NOMO-1 treated with dmso at 0.1 percent for 144 hours (cell line): ENCODE results near the gene PLEKHO1.

Experiments used
- DNase-seq: peaks from one replicate; lab custom pipeline; 2025; ENCODE audit not compliant: unreplicated experiment; lab: John Stamatoyannopoulos, UW

Gene PLEKHO1

DNA sequence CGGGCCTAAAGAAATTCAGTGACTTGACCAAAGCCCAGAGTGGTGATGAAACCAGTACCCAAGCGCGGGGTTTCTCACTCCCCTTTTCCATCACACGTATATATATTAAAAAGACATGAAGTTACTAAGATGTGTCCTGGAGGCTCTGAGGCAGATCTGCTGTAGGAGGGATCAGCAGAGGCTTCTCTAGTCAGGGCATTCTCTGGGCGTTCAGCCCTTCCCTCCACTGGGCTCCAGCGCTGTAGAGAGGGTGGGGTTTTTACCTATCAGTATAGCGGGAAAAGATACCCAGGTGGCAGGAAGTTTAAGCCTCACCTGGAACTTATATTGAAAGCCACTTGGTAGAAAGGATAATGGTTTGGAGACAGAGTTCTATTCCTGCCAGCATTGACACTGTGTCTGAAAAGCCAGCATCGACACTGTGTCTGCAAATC is 862 bp upstream of the PLEKHO1 start:
- no peak for DNase-seq

- no peak for DNase-seq
Measured at GRCh38 chr1:150150133-150151021, 661 bp downstream of the PLEKHO1 start.

DNA sequence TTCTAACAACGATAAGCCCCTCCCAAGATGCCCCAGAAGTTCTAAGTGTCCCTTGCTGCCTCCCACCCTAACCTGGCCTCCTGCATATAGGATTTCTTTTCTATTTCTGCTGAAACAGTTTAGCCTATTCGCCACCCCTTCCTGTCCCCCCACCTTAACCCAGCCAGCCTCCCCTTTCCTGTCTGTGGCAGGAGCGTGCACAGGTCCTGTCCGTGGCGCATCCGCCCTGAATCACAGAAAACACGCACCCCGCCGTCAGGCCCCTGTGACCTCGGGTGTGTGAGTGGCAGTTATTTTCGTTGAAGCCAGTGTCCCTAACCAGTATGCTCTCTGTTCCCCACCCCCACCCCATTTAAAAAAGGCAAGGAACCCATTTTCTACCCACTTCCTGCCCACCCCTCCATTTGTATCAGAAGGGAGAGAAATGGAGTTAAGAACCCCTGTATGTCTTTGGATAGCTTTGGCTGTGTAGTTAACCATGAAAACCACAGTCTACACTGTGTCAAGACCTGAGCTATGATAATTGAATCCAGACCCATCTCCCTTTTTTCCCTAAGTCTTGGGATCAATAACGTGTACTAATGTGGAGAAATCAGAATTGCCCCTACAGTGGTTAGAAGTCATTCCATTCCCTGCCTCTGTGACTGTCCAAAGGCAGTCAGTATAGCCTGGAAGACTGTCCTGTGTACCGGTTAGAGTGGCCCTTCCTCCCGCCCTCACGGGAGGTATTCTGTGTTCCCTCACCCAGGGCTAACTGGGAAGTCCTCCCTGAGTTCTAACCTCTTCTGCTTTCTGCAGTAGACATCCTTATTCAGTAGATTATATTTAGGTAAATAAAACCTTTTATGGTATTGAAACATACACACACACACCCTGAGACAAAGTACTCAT is 1.8 kb downstream of the PLEKHO1 start:
- no peak for DNase-seq

DNA sequence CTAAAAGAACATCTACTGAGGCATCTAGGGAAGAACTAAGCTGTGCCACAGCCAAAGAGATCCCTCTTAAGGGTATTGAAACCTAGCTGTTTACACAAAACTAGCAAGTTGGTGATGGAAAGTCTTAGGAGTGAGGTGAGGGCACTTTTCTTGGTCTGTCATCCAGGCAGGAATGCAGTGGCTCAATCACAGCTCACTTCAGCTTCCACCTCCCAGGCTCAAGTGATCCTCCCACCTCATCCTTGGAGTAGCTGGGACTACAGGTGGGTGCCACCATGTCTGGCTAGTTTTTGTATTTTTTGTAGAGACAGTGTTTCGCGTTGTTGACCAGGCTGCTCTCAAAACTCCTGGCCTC is 2.4 kb downstream of the PLEKHO1 start:
- no peak for DNase-seq

DNA sequence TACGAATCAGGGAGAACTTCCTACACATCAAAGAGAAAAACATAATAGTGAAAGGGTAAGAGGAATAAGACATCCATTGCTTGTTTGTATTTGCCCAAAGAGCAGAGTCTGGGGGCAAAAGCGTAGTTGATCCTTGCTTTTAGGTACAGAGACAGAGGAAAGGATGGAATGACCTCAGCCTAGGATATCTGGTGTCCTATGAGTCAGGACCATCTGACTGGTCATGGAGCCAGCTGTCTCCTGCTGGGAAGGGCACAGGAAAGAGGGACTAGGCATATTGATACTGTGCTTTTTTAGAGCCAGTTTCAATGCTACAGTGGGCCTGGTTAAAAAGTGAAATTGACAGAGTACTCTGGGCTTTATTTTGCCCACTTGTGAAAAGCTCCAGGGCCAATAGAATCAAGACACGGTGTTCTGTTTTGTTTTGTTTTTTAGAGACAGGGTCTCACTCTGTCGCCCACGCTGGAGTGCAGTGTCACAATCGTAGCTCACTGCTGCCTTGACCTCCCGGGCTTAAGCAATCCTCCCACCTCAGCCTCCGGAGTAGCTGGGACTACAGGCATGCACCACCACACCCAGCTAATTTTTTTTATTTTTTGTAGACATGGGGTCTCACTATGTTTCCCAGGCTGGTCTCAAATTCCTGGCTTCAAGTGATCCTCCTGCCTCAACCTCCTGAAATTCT is 3.2 kb downstream of the PLEKHO1 start:
- DNase-seq, result no peak

GRCh38 chr1:150154143-150154542 is 4.4 kb downstream of the PLEKHO1 start:
- DNase-seq, result no peak

DNA sequence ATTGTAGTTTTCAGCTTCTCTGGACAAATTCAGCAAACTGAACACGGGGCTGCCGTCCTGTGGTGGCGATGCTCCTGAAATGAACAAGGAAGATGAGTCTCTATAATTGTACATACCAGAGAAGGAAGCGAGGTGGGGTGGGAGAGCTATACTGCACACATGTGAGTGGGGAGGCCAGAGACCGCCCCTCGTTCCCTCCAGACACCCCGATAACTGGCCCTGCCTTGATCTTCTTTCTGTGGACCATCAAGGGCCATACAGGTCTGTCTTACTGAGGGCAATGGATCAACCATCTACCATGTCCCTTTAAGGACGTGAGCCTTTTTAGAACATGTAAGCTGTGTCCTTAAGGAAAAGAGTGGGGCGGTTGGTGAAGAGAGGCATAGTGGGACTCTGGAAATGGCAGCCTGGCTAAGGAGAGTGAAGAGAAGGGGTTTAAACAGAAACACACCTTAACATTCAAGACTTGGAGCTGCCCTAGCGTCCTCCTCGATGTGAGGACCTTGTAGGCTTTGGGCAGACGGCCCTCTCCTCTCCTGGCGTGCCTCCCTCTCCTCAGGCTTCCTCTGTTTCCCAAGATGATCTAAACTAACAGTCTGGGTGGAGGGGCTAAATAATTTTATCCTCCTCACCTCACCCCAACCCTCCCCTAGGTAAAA is 5.8 kb downstream of the PLEKHO1 start:
- no peak for DNase-seq

DNA sequence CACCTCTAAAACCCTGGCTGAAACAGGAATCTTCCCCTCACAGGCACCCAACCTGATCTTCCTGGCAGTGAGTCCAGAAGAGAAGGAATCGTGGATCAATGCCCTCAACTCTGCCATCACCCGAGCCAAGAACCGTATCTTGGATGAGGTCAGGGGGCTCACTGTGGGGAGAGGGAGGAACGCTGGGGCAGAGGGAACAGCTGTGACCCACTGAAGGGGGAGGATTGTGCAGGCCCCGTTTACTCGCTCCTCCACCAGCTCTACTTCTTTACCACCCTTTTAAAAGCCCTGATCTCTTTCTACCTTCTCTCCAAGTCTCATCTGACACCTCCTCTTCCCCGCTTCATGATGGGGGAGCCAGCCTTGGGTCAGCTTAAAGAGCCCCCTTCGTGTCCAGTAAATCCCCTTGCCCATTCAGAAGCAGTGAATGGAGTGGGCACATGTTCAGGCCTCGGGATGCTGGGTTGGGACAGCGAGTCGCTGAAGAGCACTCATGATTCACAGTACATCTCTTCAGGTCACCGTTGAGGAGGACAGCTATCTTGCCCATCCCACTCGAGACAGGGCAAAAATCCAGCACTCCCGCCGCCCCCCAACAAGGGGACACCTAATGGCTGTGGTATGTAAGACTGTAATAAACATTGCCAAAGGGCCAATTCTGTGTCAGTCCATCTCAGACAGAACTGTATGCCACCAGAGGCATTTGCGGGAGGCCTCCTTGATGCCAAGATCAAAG is 7.3 kb downstream of the PLEKHO1 start:
- DNase-seq, result no peak

- DNase-seq, result peak; percentile 55
Measured at GRCh38 chr1:150159550-150159949, 9.8 kb downstream of the PLEKHO1 start.

DNA sequence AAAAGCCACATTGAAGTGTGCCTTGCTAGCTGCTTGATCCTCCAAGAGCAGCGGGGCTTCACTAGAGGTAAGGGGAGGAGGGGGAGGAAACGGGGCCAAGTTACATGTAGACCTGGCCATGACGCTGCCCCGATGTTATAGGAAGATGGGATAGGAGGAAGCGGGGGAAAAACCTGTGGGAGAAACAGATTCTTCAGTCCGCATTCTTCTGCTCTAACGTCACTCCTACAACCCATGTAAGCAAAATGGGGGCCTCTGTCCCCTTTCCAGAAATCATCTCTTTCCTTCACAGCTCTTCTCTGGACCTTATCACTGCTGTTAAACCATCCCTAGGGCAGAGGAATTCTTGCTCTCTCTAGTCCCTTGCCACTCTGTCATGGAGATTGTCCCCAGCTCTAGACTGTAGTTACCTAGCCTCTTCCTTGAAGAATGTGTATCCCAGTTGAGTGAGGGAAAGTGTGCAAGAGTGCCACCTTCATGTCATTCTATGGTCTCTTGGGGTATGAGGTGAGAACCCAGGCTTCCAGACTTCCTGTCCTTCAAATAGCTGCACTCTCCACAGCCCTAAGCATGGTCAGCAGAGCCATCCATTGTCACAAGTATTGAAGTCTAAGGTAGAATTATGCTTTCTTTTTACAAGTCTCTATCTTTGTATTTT is 11.4 kb downstream of the PLEKHO1 start:
- DNase-seq, result no peak

DNA sequence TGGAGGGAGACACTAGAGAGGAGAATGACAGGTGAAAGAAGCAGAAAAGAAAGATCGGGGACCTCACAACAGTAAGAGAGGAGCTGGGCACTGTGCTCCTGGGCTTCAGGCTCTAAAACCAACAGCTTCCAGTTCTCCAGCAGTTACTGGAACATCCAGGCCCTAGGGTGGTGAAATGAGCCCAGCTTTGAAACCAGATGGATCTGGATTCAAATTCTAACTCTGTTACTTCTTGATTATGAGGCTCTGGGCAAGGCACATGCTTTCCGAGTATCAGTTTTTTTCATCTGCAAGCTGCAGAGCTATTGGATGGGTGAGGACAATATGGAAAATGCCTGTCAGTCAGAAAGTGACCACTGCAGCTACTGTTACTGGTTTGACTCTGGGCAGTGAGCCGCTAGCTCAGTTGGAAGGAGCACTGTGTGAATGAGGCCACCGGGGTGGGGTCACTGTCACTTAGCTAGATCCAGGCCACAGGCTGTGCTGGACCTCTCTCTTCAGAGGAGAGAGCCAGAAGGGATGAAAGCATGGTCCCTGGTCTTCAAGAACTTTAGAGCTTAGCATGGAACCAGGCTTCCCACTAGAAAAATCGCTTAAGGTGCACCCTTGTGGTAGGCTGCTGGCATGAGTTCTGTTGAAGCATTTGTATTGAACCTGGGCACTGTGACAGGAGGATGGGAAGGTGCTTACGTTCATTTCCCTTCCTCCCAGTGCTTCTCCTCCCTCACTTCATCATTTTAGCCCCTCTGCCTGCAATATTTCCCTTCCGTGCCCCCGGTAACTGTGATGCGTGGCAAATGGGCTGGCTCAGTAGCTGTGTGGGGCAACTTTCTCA is 12.2 kb downstream of the PLEKHO1 start:
- DNase-seq, result no peak

DNA sequence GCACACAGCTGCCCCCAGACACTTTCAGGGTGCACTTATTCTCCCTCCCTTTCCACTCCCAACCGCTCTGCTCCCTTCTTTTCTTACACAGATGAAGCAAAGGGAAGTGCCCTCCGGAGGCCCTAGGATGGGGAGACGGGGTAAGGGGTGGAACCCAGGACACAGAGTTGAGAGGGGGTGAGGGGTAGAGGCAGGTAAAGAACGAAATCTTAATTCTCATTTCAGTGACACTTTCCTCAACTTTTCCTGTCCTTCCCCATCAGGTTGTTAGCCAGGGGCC is 12.8 kb downstream of the PLEKHO1 start:
- DNase-seq, result no peak

DNA sequence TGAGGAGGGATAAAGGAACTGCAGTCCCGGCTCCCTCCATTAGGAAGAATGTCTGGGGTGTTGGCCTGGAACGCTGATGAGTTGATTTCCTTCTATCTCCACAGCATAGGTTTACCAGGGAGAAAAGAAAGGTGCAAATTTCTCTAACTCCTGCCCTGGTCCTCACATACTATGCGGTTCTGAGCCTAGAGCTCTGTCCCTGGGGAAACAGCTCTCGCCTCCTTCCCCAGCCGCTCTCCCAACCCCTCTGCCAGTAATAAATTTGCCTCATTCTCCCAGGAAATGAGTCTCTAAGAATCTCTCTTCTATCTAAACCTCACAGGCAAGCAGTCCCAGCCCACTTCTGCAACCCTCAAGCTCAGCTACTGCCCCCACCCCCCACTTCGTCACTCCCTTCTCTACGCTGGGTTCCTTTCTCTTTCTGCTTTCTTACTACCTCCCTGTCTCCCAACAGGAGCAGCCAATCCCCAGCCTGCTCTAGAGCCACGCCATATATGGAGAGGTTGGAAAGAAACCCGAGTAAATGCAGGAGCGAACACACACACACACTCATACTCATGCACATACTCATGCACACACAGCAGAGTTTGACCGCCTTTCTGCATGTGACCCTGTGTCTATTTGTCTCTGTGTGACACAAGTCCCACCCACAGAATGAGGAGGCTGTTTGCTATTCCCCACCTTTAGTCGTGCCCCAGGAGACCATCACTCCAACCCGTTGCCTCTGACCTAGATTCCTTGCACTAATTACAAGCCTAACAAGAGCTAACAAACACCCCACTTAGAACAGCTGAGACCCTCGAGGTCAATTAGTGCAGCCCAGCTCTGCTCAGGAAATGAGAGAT is 13.4 kb downstream of the PLEKHO1 start:
- DNase-seq, result no peak

DNA sequence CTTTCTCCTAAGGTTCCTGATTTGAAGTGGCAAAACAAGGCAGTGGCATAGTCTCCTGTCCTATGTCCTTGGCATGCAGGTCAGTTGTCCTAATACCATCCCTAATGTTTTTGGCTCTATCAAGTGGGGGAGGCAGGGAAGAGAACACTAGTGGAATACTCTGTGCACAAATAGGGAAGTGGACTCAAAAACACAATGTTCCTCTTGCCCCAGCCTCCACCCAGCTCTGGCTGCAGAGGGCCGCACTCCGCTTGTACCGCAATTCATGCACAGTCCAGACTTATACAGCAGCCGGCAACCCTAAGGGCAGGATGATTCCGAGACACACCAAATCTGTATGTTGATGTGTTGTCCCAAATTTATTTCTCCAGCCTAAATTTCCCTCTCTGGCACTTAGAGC is 14.5 kb downstream of the PLEKHO1 start:
- DNase-seq, result no peak

GRCh38 chr1:150164779-150165178 is 15.1 kb downstream of the PLEKHO1 start:
- DNase-seq, result no peak

DNA sequence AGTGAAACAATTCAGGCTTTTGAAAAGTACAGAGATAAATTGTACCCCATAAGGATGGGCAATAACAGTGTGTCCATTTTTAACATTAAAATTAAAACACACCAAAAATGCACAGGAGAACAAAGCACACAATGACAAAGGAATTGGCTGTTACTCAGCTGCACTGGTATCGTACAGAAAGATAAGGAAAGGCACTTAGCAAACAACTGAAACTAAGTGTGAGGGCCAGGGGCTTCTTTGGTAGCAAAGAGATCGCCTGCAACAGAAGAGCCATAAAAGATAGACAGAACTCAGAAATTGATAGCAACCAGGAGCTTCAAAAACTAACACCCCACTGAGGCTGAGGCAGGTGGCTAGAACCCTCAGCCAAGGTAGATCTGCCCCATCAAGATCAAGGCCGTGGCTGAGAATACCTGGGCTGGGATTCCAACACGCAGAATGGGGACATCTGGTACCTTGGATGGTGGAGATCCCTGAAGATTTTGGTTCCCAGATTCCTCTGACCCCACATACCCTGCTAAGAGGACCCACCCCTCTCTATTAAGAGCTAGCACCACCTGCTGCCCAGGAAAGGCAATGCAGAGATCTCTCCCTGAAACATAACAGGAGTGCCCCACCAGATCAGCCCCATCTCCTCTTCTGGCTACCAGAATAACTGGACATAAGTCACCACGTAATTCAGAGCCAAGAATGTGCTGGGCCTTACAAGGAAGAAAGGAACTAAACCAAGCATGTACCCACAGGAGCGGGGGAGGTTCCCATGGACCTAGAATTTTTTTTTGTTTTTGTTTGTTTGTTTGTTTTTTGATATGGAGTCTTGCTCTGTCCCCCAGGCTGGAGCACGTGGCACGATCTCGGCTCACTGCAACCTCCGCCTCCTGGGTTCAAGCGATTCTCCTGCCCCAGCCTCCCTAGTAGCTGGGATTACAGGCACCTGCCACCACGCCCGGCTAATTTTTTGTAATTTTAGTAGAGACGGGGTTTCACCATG is 16.2 kb downstream of the PLEKHO1 start:
- DNase-seq, result no peak

DNA sequence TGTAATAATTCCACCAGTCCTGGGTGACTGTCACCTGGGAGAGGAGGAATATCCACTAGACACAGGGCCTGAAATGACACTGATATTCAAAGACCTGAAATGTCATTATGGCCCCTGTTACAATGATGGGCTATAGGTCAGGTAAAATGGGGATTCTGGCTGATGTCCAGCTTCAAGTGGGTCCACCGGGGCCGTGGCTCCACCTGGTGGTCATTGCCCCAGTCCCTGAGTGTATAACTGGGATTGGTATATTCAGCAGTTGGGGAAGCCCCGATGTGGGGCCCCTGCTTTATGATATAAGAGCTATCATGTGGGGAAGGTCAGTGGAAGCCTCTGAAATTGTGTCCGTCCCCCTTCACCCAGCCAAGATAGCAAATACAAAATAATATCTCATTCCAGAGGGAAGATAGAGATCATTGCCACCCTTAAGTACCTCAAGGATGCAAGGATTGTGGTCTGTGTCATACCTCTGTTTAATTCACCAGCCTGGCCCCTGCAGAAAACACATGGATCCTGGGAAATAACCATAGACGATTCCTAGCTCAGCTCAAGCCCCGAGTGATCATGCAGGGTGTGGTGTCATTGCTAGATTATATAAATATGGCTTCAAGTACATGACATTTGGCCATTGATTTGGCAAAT is 19.4 kb downstream of the PLEKHO1 start:
- DNase-seq, result no peak
